ENCODE measurements around the gene BCL2.

The BCL2 gene

DNA sequence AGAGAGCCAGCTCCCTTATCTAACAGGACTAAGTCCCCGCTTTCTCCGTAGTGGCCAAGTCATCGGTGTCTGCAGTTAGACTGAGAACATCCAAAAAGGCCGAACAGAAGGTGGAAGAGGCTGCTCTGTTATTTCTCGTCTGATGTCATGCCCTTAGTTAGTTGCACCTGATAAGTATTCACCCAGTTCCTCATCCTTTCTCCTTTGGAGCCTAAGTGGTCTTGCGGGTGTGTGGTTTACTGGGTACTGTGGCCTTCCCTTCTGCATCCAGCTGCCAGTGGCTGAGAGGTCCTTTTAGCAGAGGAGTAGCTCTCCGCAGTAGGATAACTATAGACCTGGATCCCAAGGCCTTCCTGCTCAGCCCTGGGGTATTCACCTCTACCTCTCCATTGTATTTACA is 211.6 kb downstream of the BCL2 start:
- no peak for DNase-seq (ENCODE audit: low read depth in 2 of 2)

DNA sequence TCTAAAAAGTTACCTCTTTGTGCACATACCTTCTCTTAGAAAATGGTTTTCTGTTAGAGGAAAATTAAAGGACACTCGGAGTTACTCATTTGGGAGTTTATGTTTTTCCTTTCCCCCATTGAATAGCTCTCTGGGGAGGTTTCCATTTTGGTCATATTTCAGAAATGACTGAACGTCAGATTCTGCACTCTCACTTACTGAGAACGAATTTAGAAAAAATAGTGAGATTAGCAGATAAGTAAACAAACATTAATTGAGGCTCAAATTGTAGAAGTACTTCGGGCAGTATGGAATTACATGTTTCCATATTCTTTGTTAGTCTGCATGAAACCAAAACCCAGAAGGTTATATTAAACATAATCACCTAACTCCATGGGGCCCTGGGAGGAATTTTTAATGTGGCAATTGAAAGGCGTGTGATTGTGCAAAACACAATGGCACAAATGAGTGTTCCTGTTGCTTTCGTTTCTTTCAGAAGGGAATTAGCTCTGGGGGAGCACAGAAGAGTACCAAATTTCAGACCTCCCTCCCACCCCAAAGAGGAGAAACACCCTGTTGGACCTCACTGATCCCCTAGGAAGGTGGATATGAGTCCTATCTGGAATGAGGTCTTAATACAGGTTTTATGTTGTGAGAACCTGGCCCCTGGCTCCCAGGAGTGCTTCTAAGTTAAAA is 212.3 kb downstream of the BCL2 start:
- no peak for DNase-seq (ENCODE audit: low read depth in 2 of 2)

GRCh38 chr18:63106727-63107126 is 212.8 kb downstream of the BCL2 start:
- DNase-seq (ENCODE audit: low read depth in 2 of 2), result no peak

DNA sequence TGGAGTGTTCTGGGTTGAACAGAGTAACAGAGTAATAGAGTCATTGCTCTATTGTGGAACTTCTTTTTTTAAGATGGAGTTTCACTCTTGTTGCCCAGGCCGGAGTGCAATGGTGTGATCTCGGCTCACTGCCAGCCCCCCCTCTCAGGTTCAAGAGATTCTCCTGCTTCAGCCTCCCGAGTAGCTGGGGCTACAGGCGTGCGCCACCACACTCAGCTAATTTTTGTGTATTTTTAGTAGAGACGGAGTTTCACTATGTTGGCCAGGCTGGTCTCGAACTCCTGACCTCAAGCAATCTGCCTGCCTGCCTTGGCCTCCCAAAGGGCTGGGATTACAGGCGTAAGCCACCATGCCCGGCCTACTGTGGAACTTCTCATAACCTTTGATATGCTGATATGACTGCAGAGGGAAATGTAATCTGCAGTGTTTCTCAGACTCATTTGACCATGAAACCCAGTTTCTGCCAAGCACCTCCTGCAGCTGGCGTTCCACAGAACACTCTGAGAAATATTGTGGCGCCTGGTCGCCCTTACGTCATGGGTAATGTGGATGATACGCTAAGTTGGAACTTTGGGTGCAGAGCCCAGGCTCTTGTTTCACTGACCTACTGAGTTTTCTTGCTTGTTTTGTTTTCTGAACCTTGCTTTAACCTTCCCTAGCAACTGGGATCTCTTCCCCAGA is 213.8 kb downstream of the BCL2 start:
- peak in 1 of 2 donors; percentile 23 for DNase-seq (ENCODE audit: low read depth in 2 of 2)

DNA sequence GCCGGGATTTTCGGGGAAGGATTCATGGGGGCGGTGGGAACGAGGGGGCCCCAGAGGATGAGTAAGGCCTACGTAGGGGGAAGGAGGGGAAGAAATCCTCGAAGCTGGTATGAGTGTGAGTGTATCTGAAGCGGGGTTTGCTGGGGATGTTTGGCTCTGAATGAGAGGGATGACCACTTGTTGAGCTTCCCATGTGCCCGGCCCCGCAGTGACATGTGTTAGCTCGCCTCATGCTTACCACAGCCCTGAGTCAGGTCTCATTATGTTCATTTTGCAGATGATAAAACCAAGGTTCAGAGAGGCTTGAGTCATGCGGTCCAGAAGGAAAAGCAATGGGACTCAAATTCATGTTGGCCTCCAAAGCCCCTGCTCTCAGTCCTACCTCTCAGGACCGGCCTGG is 214.7 kb downstream of the BCL2 start:
- DNase-seq (ENCODE audit: low read depth in 2 of 2), result no peak

DNA sequence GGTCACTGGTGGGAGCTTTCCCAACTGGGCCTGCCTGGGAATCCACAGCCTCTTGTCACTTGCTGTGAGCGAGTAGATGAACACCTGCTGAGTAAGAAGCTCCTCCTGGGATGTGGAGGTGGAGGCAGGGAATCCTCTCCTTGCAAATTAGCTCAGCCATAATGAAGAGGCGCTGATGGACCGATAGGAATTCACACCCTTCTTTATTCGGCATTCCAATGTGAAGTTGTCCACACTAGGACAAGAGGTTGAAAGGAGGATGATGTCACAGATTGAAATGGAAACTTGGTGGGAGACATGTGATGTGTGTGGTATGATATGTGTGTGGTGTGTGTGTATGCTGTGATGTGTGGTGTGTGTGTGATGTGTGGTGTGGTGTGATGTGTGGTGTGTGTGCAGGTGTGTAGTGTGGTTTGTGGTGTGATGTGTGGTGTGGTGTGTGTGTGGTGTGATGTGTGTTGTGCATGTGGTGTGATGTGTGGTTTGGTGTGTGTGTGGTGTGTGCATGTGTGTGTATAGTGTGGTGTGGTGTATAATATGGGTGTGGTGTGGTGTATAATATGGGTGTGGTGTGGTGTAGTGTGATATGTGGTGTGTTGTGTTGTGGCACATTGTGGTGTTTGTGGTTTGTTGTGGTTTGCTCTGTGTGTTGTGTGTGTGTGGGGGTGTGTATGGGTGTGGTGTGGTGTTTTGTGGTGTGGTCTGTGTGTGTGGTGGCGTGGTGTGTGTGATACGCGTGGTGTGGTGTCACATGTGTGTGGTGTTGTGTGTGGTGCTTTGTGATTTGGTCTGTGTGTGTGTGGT is 216.4 kb downstream of the BCL2 start:
- DNase-seq (ENCODE audit: low read depth in 2 of 2), result no peak

GRCh38 chr18:63100630-63101055 is 218.9 kb downstream of the BCL2 start:
- no peak for DNase-seq (ENCODE audit: low read depth in 2 of 2)

DNA sequence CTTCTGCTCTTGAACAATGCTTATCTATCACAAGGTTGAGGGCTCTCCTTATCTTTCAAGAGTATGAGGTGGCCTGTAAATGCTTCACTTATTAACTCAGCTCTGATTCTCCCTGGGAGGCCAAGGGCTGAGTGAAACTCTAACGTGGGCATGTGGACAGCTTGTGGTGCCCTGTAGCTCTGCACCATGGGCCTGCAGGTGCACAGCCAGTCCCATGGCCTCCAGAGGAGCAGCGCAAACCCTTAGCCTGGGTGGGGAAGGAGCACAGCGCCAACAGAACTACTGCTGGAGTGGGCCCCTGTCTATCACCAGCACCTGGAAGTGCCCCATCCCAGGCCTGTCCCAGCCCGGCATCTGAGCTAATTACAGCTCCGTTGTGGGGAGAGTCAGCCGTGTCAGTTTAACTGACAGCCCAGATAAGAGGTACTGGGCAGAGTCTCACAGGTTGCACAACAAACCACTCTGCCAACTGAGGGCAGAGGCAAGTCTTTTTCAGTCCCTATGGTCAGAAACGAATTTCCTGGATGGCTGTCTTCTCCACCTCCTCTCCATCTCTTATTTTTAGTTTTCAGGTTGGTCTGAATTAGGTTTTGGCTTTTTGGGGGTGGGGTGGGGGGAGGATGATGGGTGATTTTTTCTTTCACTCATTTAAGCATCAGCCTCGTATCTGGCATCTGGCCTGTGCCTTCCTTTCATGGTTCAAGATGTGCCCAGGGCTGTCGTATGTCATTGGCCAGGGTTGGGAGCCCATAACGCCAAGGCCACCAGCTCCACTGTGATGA is 219.5 kb downstream of the BCL2 start:
- DNase-seq (ENCODE audit: low read depth in 2 of 2), result no peak

GRCh38 chr18:63099091-63099840 is 220.3 kb downstream of the BCL2 start:
- no peak for DNase-seq (ENCODE audit: low read depth in 2 of 2)

DNA sequence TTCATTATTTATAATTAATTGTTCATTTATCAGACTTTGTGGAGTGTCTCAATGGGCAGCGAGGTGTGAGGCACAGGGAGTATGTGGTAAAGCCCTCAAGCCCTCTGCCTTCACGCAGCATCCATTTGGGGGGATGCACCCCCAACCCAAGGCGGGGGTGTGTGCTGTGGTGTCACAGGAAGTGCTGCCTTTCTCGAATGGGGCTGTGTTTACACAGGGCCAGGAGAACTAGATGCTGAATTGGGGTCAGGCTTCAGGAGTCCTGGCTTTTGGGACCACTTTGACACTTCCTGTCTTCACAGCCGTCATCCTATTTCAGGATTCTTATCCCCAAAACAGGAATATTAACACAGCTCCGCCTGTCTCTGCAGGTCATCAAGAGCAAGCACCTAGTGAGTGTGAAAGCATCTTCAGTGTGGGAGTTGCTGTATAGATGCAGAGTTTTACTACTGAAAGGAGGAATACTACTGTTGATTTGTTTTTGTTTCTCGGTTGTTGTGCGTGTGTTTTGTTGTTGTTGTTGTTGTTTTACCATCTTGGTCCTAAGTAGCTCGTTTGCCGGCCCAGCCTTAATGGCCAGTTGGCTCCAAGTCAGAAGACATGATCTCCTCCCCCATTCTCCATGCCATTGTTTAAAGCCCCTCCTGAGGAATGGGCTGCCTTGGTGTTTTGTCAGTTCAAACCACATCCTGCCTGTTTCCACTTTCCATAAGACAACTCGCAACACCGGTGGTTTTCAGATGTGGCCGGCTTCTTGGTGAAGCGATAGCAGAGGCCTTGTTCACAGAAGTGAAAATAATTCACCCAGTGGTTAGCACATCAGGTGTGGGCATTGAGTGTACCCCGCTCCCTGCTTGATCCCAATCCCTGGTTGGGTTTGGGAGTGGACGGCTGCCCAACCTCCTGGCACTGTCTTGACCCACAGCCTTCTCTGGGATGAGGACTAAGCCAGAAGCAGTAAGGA is 221.3 kb downstream of the BCL2 start:
- peak; percentile 24 to 51 for DNase-seq (ENCODE audit: low read depth in 2 of 2)

GRCh38 chr18:63097178-63097577 is 222.4 kb downstream of the BCL2 start:
- no peak for DNase-seq (ENCODE audit: low read depth in 2 of 2)

GRCh38 chr18:63096327-63096874 is 223.2 kb downstream of the BCL2 start:
- DNase-seq (ENCODE audit: low read depth in 2 of 2), result no peak

GRCh38 chr18:63095768-63096167 is 223.8 kb downstream of the BCL2 start:
- DNase-seq (ENCODE audit: low read depth in 2 of 2), result no peak

GRCh38 chr18:63091671-63092364 is 227.8 kb downstream of the BCL2 start:
- no peak for DNase-seq (ENCODE audit: low read depth in 2 of 2)

- DNase-seq (ENCODE audit: low read depth in 2 of 2), result no peak
These were observed 229.2 kb downstream of the BCL2 start for GRCh38 chr18:63090334-63090733.

- DNase-seq (ENCODE audit: low read depth in 2 of 2), result no peak
These were observed 230.5 kb downstream of the BCL2 start for GRCh38 chr18:63089041-63089440.

DNA sequence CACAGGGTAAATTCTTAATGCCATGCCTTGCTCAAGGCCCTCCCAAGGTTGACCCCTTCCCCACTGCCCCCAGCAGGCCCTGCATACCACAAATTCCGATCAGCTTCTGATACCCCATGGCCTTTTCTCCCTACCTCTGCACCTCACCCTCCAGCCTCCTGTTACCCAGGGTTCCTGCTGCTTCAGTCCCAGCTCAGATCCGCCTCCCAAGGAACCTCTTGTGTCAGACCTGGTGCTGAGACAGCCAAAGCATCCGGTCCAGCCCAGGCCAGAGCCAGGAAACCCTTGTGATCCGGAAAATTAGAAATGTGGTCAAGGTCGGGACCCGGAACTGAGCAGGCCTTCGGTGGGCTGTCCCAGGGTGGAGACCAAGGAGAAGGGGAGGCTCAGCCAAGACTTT is 231.3 kb downstream of the BCL2 start:
- DNase-seq (ENCODE audit: low read depth in 2 of 2), result no peak

- no peak for DNase-seq (ENCODE audit: low read depth in 2 of 2)
These were observed 231.9 kb downstream of the BCL2 start for GRCh38 chr18:63087421-63088230.
